Raji (cell line): ENCODE measurements around the gene ARFIP1.

Experiments used
- POLR2A ChIP-seq: IDR thresholded peaks from 2 replicates; pipeline ENCODE4 v1.6.1; 2011; ENCODE audit warnings: low read depth, low read length, control low read depth; ENCODE audit not compliant: insufficient read depth

ARFIP1 gene

GRCh38 chr4:152901205-152901604, 121.5 kb downstream of the ARFIP1 start:
- TF ChIP-seq POLR2A, result no peak

- no peak for TF ChIP-seq POLR2A
Observed at GRCh38 chr4:152903658-152904057, 123.9 kb downstream of the ARFIP1 start.

GRCh38 chr4:152909901-152910300, 130.1 kb downstream of the ARFIP1 start:
- no peak for TF ChIP-seq POLR2A

- TF ChIP-seq POLR2A, result no peak
Observed at GRCh38 chr4:152910521-152910920, 130.8 kb downstream of the ARFIP1 start.

- no peak for TF ChIP-seq POLR2A
Observed at GRCh38 chr4:152917543-152918395, 138.0 kb downstream of the ARFIP1 start.

- TF ChIP-seq POLR2A, result no peak
Observed at GRCh38 chr4:152919826-152920225, 140.1 kb downstream of the ARFIP1 start.

- no peak for TF ChIP-seq POLR2A
Observed at GRCh38 chr4:152920768-152921167, 141.0 kb downstream of the ARFIP1 start.

- TF ChIP-seq POLR2A, result no peak
Observed at GRCh38 chr4:152921284-152921683, 141.5 kb downstream of the ARFIP1 start.

GRCh38 chr4:152925851-152926250, 146.1 kb downstream of the ARFIP1 start:
- no peak for TF ChIP-seq POLR2A

- no peak for TF ChIP-seq POLR2A
Observed at GRCh38 chr4:152926959-152927358, 147.2 kb downstream of the ARFIP1 start.

GRCh38 chr4:152927737-152928136, 148.0 kb downstream of the ARFIP1 start:
- TF ChIP-seq POLR2A, result no peak

- no peak for TF ChIP-seq POLR2A
Observed at GRCh38 chr4:152928286-152928685, 148.5 kb downstream of the ARFIP1 start.

GRCh38 chr4:152929888-152930287, 150.1 kb downstream of the ARFIP1 start:
- TF ChIP-seq POLR2A, result no peak

- TF ChIP-seq POLR2A, result no peak
Observed at GRCh38 chr4:152935143-152935542, 155.4 kb downstream of the ARFIP1 start.

- TF ChIP-seq POLR2A, result no peak
Observed at GRCh38 chr4:152935631-152936445, 156.1 kb downstream of the ARFIP1 start, which contains the start of gene FHDC1. Gene FHDC1, plus strand, starts transcription at chr4:152936323. Its CDS starts 6,735 bp downstream, at chr4:152943058.
